Sigmoid colon (tissue), 4 donors: ENCODE data around the gene SLC23A3.

Experiments used
- CTCF ChIP-seq, 4 experiments: fragments of 450-650 bp in 3 of 4; fragments of 200-600 bp in 1 of 4; IDR thresholded peaks; one replicate each; pipeline ENCODE4 v1.5.1; 2016 to 2019; ENCODE audit warnings: antibody characterized with exemption in 4 of 4, mild to moderate bottlenecking in 3 of 4, moderate library complexity in 2 of 4
- POLR2A ChIP-seq, 2 donors: fragments of 450-650 bp; IDR thresholded peaks; one replicate each; pipeline ENCODE4 v1.6.1; 2016; ENCODE audit warnings: antibody characterized with exemption in 2 of 2, mild to moderate bottlenecking in 2 of 2, moderate library complexity in 2 of 2
- POLR2AphosphoS5 ChIP-seq, 4 donors: sonication (generic); formaldehyde crosslinking; IDR thresholded peaks; one replicate each; pipeline ENCODE4 v1.6.1; 2017; ENCODE audit warnings: antibody characterized with exemption in 4 of 4

- TF ChIP-seq CTCF (IDR thresholded peaks at IDR 0.05): no peak
- TF ChIP-seq POLR2AphosphoS5 (IDR thresholded peaks at IDR 0.05): no peak
- TF ChIP-seq POLR2A (IDR thresholded peaks at IDR 0.05): no peak
Measured at GRCh38 chr2:219169930-219170654, at the start of gene SLC23A3.
